HG03159 (cell line): ENCODE results near the gene STX8.
"Not testable (repeated sequence)": the region's sequence is repeated elsewhere in the genome, so short reads cannot be mapped to it uniquely, and the experiment has no call there.

Source experiments
- ATAC-seq: cut with Tn5 transposase; IDR thresholded peaks from one replicate; pipeline ENCODE4 v1.9.1; 2021; ENCODE audit warnings: mild to moderate bottlenecking, moderate library complexity; ENCODE audit not compliant: unreplicated experiment

The STX8 gene

DNA sequence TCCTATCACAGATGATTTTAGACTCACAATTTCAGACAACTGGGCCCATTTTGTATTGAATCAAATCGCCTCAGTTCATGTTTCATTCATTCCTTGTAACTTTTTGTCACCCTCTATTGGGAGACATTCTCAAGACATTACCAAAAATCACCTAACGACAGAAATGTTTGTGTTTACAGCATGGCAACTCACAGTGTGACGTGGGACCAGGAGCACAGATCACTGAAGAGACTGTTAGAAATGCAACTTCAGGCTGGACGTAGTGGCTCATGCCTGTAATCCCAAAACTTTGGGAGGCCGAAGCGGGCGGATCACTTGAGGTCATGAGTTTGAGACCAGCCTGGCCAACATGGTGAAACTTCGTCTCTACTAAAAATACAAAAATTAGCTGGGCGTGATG is 304.7 kb downstream of the STX8 start:
- ATAC-seq: no peak

DNA sequence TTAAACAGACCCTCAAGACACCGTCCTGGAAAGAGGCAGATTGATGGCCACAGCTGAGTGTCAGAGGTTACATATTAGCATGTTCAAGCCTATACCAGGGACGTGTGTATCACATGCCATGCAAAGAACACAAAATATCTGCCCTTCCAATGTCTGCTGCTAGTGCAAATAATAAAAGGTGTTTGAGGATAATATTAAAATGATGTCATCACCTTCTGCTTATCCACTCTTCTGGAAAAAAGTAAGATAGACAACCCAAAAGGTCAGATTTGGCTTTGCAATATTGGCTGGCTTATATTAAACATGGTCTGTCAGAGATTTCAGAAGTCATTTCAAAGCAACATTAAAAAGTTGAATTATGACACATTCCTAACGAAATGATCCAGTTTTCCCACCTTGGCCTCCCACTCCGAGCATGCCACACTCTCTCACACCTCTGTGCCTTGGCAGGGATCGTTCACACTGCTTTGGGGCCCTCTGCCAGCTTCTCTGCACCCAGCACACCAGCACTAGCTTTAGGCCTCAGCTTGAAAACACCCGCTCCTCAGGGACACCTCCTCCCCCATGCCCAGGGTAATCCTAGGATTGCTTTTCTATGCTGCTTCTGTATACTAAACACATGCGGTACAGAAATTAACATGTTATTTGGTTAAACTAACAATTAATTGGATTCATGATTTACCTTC is 306.1 kb downstream of the STX8 start:
- ATAC-seq: no peak

DNA sequence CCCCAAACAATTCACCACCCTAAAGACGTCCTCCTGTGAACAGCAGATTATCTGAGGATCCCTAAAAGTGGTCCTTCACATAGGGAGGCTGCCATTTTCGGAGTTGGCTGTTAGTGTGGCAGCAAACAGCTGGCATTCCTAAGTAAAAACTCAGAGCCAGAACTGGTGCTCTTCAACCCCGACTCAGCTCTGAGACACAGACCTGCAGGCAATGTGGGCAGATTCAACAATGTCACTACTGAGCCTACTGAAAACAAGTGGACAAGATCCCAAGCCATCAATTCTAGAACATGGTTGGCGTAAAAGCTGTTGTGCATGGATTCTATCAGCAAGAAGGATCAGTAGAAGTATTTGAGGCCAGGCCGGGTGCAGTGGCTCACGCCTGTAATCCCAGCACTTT is 307.1 kb downstream of the STX8 start:
- ATAC-seq: no peak

GRCh38 chr17:9266697-9267117 is 308.9 kb downstream of the STX8 start:
- ATAC-seq: no peak

DNA sequence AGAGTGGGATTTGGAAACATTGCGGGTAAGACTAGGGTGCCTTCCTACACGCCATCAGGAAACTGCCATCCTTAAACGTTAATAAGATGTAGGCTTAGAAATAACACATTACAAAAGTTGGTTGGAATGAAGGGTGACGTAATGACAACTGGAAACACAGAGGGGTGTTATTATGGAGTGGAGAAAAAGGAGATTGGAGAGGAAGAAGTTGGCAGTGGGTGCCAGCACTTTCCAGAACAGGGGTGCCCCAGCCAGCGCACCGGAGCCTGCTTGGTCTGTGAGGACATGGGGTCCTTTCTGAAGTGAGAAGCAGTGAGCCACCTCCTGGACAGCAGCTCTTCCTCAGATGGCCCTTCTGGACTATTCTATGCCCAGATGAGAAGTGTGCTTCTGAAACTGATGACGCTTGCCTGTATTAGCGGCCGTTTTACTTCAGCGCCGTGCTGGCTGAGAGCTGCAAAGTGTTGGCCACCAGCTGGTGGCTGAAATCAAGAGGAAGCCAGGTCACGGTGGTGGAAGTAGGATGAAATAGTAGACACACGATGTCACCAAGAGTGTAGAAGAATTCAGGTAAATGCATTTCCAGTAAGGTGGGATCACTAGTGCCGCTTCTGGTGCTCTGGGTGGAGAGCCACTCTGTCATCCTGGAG is 309.5 kb downstream of the STX8 start:
- ATAC-seq: no peak

GRCh38 chr17:9261081-9262012 is 314.3 kb downstream of the STX8 start:
- ATAC-seq: no peak

- ATAC-seq: no peak
These were observed 316.2 kb downstream of the STX8 start for GRCh38 chr17:9259419-9259818.

GRCh38 chr17:9258115-9259015 is 317.3 kb downstream of the STX8 start:
- no peak for ATAC-seq

DNA sequence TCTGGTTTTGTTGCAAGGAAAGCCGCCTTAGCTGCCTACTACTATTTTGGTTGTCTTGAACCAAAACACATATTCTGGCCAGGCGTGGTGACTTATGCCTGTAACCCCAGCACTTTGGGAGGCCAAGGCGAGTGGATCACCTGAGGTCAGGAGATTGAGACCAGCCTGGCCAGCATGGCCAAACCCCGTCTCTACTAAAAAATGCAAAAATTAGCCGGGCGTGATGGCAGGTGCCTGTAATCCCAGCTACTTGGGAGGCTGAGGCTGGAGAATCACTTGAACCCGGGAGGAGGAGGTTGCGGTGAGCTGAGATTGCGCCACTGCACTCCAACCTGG is 318.0 kb downstream of the STX8 start:
- not testable (repeated sequence) for ATAC-seq

- ATAC-seq: no peak
These were observed 318.6 kb downstream of the STX8 start for GRCh38 chr17:9256751-9257629.

- ATAC-seq: no peak
These were observed 319.3 kb downstream of the STX8 start for GRCh38 chr17:9256361-9256750.

- no peak for ATAC-seq
These were observed 319.8 kb downstream of the STX8 start for GRCh38 chr17:9255833-9256232.

DNA sequence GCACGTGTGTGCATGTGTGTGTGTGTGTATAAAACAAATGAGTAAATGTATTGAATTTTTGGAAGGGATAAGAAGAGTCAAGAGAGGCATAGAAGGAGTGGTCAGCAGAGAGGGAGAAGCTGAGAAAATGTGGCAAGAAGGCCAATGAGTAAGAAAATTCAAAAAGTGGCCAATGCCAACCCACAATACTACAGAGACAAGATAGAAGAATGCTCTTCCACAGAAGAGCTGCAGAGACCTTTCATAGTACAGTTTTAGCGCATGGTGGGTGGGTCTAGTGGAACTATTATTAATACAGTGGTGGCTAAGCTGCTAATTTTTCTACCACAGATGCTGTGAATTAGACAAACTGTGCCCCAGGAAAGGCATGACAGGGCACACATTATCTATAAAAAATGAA is 320.8 kb downstream of the STX8 start:
- ATAC-seq: no peak

GRCh38 chr17:9253308-9253707 is 322.3 kb downstream of the STX8 start:
- ATAC-seq: no peak

GRCh38 chr17:9251273-9251672 is 324.3 kb downstream of the STX8 start:
- no peak for ATAC-seq

- ATAC-seq: no peak
These were observed 326.2 kb downstream of the STX8 start for GRCh38 chr17:9249245-9249953.

DNA sequence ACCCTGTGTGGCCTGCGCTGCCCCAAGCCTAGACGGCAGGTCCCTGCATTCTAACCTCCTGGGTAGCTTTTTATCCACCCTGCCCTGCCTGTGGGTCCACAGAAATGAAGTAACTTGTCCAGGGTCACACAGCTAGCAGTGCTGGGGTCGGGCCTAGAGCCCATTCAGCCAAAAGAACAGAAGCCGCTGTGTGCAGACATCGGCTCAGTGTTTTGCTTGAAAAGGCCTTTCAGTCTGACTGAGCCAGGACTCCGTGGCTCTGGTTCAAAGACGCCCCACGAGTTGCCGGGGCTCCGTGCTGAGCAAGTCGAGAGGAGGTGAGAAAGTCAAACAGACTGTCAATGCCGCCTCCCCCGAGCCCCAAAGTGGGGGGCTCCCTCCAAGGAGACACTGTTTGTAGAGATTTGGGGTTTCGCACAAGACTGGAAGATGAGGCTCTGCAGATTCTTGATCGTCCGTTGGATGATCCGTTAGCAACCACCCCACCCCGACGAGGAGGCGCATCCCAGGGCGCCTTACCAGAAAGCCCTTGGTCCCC is 328.1 kb downstream of the STX8 start:
- no peak for ATAC-seq

GRCh38 chr17:9244066-9245052 is 331.3 kb downstream of the STX8 start:
- ATAC-seq: no peak
